ENCODE measurements around the gene C1orf159.
"Not testable (repeated sequence)": the region's sequence is repeated elsewhere in the genome, so short reads cannot be mapped to it uniquely, and the experiment has no call there.

Gene C1orf159

GRCh38 chr1:1118011-1118875 is 2.4 kb upstream of the C1orf159 start:
- no peak for DNase-seq (ENCODE audit: low read depth in 2 of 2)

GRCh38 chr1:1117469-1117831 is 1.6 kb upstream of the C1orf159 start:
- no peak for DNase-seq (ENCODE audit: low read depth in 2 of 2)

DNA sequence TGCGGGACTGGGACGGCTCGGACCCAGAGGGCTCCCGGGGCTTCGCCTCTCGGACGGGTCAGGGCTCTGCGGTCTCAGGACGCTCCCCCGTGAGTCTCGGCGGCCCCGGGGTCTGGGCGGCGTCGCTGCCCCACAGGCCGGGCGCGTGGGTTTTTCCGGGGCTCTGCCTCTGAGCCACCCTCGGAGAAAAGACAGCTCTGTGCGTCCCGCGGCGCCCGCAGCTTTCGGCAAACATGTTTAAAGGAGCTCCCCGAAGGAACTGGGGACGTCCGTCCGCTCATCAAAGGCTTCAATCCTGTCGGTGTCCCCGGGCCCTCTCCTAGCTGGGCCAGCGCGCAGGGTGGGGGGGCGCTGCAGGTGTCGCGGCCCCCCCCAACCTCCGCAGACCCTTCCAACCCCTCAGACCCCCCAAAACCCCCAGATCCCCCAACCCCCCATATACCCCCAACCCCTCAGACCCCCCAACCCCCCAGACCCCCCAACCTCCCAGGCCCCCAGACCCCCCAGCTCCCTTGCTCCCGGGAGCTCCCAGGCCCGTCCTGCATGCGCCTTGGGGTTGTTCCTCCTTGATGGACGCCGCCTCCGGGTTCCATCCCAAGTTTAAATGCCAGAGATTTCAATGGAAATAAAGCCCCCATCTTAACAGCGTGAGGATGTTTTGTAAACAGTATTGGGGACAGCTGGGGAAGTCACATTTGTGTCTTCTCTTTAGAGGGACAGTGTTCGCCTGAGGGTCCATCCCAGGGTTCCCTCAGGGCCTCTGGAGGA is 996 bp upstream of the C1orf159 start:
- peak in 1 of 2 donors; percentile 31 for DNase-seq (ENCODE audit: low read depth in 2 of 2)

GRCh38 chr1:1115136-1115785 is 628 bp downstream of the C1orf159 start:
- DNase-seq (ENCODE audit: low read depth in 2 of 2): no peak

DNA sequence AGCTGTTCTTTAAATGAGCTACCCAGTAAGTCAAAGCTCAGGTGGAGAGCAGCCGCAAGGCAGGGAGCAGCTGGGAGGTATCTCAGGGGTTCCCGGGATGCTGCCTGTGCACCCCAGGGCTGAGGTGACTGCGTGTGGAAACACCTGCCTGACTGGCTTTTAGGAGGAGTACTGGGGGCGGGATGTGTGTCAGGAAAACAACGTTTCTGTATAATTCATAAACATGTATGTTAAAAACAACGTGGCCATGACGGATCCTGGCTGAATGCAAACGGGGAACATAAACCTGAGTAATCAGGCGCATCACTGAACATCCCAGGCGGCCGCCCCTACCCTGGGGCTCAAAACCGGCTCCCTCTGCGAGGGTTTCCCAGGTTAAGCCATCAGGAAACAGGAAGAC is 1.5 kb downstream of the C1orf159 start:
- no peak for DNase-seq (ENCODE audit: low read depth in 2 of 2)

DNA sequence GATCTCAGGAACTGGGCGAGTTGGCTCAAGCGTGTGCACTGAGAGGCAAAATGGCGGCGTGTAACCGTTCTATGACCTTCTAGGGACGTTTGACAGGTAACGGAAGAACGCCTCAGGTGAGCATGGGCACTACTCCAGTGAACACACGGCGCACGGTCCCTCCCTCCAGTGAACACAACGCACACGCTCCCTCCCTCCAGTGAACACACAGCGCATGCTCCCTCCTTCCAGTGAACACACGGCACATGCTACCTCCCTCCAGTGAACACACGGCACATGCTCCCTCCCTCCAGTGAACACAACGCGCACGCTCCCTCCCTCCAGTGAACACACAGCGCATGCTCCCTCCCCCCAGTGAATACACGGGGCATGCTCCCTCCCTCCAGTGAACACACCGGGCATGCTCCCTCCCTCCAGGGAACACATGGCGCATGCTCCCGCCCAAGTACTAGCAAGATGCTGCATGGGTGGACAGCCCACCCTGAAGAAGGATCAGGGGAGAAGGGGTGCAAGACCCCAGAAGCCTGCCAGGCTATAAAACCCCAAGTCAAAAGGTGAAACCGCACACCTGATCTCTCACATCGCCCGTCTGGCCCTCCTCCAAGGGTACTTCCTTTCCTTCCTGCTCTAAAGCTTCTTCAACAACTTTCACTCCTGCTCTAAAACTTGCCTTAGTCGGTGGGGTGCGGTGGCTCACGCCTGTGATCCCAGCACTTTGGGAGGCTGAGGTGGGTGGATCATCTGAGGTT is 3.5 kb downstream of the C1orf159 start:
- DNase-seq (ENCODE audit: low read depth in 2 of 2): no peak

- no peak for DNase-seq (ENCODE audit: low read depth in 2 of 2)
Observed at GRCh38 chr1:1111516-1112236, 4.2 kb downstream of the C1orf159 start.

DNA sequence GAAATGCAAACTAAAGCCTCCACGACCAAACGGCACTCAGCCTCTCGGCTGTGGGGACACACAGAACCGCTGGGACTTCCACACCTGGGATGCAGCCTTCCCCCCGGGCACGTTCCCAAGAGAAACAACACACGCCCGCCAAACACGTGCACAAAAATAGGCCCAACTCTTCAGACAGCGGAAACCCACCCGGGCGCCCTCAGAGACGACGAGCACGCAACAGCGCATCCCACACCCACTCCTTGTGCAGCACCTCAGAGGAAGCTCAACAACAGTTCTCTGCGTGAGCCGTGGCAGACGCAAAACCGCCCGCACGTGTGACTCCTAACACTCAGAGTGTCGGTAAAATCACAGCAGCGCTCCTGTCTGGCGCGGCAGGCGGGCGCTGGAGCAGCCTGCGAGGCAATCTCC is 5.3 kb downstream of the C1orf159 start:
- DNase-seq (ENCODE audit: low read depth in 2 of 2): no peak

DNA sequence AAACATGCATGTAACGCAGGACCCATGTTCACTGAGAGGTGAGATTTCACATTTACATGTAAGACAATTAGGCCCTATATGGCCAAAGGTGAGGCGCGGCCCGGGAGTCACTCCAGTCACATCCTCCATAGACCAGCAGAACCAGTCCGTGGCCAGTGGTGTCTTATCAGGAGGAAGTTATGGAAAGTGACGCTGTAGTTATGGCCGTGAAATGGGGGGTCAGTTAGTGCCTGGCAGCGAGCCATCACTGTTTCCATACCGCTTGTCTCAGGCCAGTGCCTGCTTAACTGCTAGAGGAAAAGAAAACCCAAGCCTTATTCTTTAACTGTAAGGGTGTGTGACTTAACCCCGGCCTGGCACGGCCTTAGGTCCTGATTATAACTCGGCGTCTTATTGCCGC is 6.1 kb downstream of the C1orf159 start:
- DNase-seq (ENCODE audit: low read depth in 2 of 2): no peak

GRCh38 chr1:1106510-1107221 is 9.2 kb downstream of the C1orf159 start:
- no peak for DNase-seq (ENCODE audit: low read depth in 2 of 2)

GRCh38 chr1:1104152-1104551 is 11.7 kb downstream of the C1orf159 start:
- DNase-seq (ENCODE audit: low read depth in 2 of 2): not testable (repeated sequence)

- DNase-seq (ENCODE audit: low read depth in 2 of 2): no peak
Observed at GRCh38 chr1:1101503-1101902, 14.4 kb downstream of the C1orf159 start.

GRCh38 chr1:1100296-1100695 is 15.6 kb downstream of the C1orf159 start:
- DNase-seq (ENCODE audit: low read depth in 2 of 2): no peak

DNA sequence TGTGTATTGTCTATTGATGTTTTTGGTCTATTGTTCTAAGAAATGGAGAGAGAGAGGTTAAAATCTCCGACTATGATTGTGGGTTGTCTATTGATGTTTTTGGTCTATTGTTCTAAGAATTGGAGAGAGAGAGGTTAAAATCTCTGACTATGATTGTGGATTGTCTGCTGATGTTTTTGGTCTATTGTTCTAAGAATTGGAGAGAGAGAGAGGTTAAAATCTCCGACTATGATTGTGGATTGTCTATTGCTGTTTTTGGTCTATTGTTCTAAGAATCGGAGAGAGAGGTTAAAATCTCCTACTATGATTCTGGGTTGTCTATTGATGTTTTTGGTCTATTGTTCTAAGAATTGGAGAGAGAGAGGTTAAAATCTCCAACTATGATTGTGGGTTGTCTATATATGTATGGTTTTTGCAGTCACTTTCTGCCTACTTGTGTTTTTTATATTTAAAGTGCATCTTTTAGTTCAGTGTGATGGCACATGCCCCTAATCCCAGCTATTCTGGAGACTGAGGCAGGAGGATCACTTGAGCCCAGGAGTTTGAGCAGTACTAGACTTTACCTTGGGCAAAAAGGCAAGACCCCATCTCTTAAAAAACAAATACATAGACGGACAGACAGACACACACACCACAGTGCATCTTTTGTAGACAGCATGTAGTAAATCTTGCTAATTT is 16.2 kb downstream of the C1orf159 start:
- DNase-seq (ENCODE audit: low read depth in 2 of 2): no peak

DNA sequence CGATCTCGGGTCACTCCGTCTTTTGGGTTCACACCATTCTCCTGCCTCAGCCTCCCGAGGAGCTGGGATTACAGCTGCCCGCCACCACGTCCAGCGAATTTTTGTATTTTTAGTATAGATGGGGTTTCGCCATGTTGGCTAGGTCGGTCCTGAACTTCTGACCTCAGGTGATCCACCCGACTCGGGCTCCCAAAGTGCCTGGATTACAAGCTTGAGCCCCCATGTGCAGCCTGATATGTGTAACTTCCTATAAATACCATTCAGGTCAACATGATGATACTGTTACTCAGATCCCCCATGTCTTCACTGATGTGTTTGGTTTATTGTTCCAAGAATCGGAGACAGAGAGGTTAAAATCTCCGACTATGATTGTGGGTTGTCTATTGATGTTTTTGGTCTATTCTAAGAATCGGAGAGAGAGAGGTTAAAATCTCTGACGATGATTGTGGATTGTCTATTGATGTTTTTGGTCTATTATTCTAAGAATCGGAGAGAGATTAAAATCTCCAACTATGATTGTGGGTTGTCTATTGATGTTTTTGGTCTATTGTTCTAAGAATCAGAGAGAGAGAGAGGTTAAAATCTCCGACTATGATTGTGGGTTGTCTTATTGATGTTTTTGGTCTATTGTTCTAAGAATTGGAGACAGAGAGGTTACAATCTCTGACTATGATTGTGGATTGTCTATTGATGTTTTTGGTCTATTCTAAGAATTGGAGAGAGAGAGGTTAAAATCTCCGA is 17.0 kb downstream of the C1orf159 start:
- no peak for DNase-seq (ENCODE audit: low read depth in 2 of 2)

DNA sequence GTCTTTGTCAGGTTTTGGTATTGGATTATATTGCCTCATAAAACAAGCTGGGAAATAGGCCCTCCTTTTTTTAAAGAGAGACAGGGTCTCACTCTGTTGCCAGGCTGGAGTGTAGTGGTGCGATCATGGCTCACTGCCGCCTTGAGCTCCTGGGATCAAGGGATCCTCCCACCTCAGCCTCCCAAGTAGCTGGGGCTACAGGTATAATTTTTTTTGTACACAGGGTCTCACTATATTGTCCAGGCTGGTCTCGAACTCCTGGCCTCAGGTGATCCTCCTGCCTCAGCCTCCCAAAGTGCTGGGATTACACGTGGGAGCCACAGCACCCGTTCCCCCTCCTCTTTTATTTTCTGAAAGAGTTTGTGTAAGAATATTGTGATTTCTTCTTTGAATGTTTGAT is 19.8 kb downstream of the C1orf159 start:
- DNase-seq (ENCODE audit: low read depth in 2 of 2): not testable (repeated sequence)

DNA sequence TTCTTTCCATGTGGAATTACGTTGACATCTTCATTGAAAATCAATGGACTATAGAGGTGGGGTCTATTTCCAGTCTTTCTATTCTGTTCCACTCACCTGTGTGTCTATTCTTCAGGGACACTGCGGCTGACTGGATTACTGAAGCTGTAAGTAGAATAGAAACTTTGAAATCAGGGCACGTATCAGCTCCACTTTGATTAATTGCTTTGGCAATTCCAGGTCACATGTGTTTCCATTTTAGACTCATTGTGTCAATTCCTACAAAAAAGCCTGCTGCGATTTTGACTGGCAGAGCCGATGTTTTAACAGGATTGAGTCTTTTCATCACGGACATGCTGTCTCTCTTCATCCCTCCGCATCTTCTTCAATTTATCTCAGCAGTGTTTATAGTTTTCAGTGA is 20.9 kb downstream of the C1orf159 start:
- no peak for DNase-seq (ENCODE audit: low read depth in 2 of 2)

GRCh38 chr1:1093610-1093943 is 22.3 kb downstream of the C1orf159 start:
- no peak for DNase-seq (ENCODE audit: low read depth in 2 of 2)

DNA sequence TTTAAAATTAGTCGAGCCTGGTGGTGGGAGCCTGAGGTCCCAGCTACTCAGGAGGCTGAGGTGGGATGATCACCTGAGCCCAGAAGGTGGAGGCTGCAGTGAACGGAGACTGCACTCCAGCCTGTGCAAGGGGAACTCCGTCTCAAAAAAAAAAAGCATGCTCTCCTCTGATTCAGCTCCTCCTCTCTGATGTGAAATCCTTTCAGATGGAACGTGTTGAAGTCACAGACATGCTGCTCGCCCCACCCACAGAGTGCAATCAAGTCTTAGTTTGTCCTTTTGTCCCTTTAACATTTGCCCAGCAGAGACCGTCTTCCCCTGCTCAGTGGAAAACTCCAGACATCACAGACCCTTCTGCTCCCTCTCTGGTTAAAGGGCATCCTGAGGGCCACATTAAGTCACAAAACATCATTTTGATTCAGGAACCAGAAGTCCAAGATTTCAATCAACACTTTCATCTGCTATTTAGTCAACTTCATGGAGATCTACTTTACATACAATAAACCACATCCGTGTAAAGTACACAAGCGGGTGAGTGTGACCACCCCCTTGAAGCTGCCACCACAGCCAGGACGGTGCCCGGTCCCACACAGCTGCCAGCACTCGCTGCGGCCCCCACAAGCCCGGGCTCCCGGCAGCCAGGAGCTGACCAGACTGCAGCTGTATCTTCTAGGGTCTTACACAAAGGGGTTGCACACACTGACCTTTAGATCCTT is 22.8 kb downstream of the C1orf159 start:
- no peak for DNase-seq (ENCODE audit: low read depth in 2 of 2)

Data from stimulated activated CD8-positive, alpha-beta memory T cell treated with anti-CD3 and anti-CD28 coated beads, Interleukin-15, amount 100 ng/mL, for 48 hours (primary cell).